WTC11 (cell line): Measurements from ENCODE around the gene EID2B. TPM values are rescaled to one million over a fixed set of nuclear protein-coding genes. Genes with fewer than 3 reads are reported as not detected.

Experiments
- ATAC-seq: fragments of 200-7000 bp; cut with Tn5 transposase; 2 replicates; pipeline ENCODE4 v1.10.0; 2021; ENCODE audit warnings: mild to moderate bottlenecking, moderate library complexity
- CTCF ChIA-PET: fragments of 300-600 bp; sonication (Branson Sonifier 250); formaldehyde crosslinking; loops from one replicate; lab custom pipeline; 2021; ENCODE audit warnings: antibody characterized with exemption; lab: Charles Lee
- POLR2A ChIA-PET: fragments of 350-600 bp; sonication (Branson Sonifier 250); formaldehyde crosslinking; loops from one replicate; lab custom pipeline; 2021; ENCODE audit warnings: antibody characterized with exemption; lab: Charles Lee
- DNase-seq: peaks from one replicate; pipeline ENCODE4 v3.0.0; 2021; ENCODE audit warnings: low spot score
- H3K27ac Mint-ChIP-seq: 2 replicates; pipeline ENCODE4 v1.8.0; 2021; ENCODE audit warnings: mixed read lengths
- H3K27me3 Mint-ChIP-seq: 2 replicates; pipeline ENCODE4 v1.8.0; 2021; ENCODE audit warnings: low read depth, mild to moderate bottlenecking, moderate library complexity, mixed read lengths
- H3K36me3 Mint-ChIP-seq: 2 replicates; pipeline ENCODE4 v1.8.0; 2021; ENCODE audit warnings: mixed read lengths
- H3K4me1 Mint-ChIP-seq: 2 replicates; pipeline ENCODE4 v1.8.0; 2022; ENCODE audit warnings: mixed read lengths
- H3K4me3 Mint-ChIP-seq: 2 replicates; pipeline ENCODE4 v1.8.0; 2021; ENCODE audit warnings: mild to moderate bottlenecking, moderate library complexity, mixed read lengths
- H3K9me3 Mint-ChIP-seq: 2 replicates; pipeline ENCODE4 v1.8.0; 2021; ENCODE audit warnings: mixed read lengths
- ARID4B ChIP-seq: sonication (generic); formaldehyde crosslinking; IDR thresholded peaks from 2 replicates; pipeline ENCODE4 v1.8.0; 2023; ENCODE audit warnings: missing genetic modification reagents, mild to moderate bottlenecking, borderline replicate concordance
- CDX4 ChIP-seq: fragments of 250-450 bp; sonication (Bioruptor Pico); IDR thresholded peaks from 2 replicates; pipeline ENCODE4 v1.9.0; 2021; ENCODE audit warnings: moderate library complexity, mild to moderate bottlenecking, inconsistent platforms, borderline replicate concordance
- E2F4 ChIP-seq: sonication (generic); formaldehyde crosslinking; IDR thresholded peaks from 2 replicates; pipeline ENCODE4 v1.8.1; 2022; ENCODE audit warnings: low read depth, mild to moderate bottlenecking, moderate library complexity, missing genetic modification reagents, borderline replicate concordance
- ELF4 ChIP-seq: sonication (generic); formaldehyde crosslinking; IDR thresholded peaks from 2 replicates; pipeline ENCODE4 v1.8.1; 2022; ENCODE audit warnings: low read depth, mild to moderate bottlenecking, moderate library complexity, missing genetic modification reagents
- ESRRA ChIP-seq: sonication (generic); formaldehyde crosslinking; IDR thresholded peaks from 2 replicates; pipeline ENCODE4 v1.8.1; 2022; ENCODE audit warnings: mild to moderate bottlenecking, missing genetic modification reagents, borderline replicate concordance
- FOXK1 ChIP-seq: sonication (generic); formaldehyde crosslinking; IDR thresholded peaks from 2 replicates; pipeline ENCODE4 v1.8.0; 2022; ENCODE audit warnings: mild to moderate bottlenecking, moderate library complexity, missing genetic modification reagents
- HMGXB4 ChIP-seq: sonication (generic); formaldehyde crosslinking; IDR thresholded peaks from 2 replicates; pipeline ENCODE4 v1.8.1; 2023; ENCODE audit warnings: mild to moderate bottlenecking, moderate library complexity, missing genetic modification reagents
- IRF1 ChIP-seq: sonication (generic); formaldehyde crosslinking; IDR thresholded peaks from 2 replicates; pipeline ENCODE4 v1.8.0; 2023; ENCODE audit warnings: missing genetic modification reagents
- NFATC4 ChIP-seq: fragments of 250-450 bp; sonication (Bioruptor Pico); IDR thresholded peaks from 2 replicates; pipeline ENCODE4 v1.9.0; 2021; ENCODE audit warnings: mild to moderate bottlenecking
- NFE2L1 ChIP-seq: sonication (generic); formaldehyde crosslinking; IDR thresholded peaks from 2 replicates; pipeline ENCODE4 v1.8.1; 2023; ENCODE audit warnings: missing genetic modification reagents
- TEAD4 ChIP-seq: sonication (generic); formaldehyde crosslinking; IDR thresholded peaks from 2 replicates; pipeline ENCODE4 v1.8.0; 2022; ENCODE audit warnings: mild to moderate bottlenecking, missing genetic modification reagents
- USF2 ChIP-seq: sonication (generic); formaldehyde crosslinking; IDR thresholded peaks from 2 replicates; pipeline ENCODE4 v1.8.1; 2023; ENCODE audit warnings: mild to moderate bottlenecking, missing genetic modification reagents, moderate library complexity
- ZBTB21 ChIP-seq: sonication (generic); formaldehyde crosslinking; IDR thresholded peaks from 2 replicates; pipeline ENCODE4 v1.8.1; 2023; ENCODE audit warnings: mild to moderate bottlenecking, missing genetic modification reagents, borderline replicate concordance
- ZBTB43 ChIP-seq: sonication (generic); formaldehyde crosslinking; IDR thresholded peaks from 2 replicates; pipeline ENCODE4 v1.8.1; 2023; ENCODE audit warnings: mild to moderate bottlenecking, missing genetic modification reagents
- ZNF396 ChIP-seq: fragments of 250-450 bp; sonication (Bioruptor Pico); IDR thresholded peaks from 2 replicates; pipeline ENCODE4 v1.8.0; 2021; ENCODE audit warnings: mild to moderate bottlenecking, moderate library complexity, borderline replicate concordance
- ZNF425 ChIP-seq: fragments of 250-450 bp; sonication (Bioruptor Pico); conservative IDR thresholded peaks from 2 replicates; pipeline ENCODE4 v1.9.0; 2021; ENCODE audit warnings: mild to moderate bottlenecking
- total RNA-seq: library from RNA; stranded (reverse); gene quantifications from 3 replicates; pipeline ENCODE4 v1.2.3, GENCODE V29; 2021

Gene EID2B
- total RNA-seq, 1 experiment from 2014 or later = 3.6 TPM

GRCh38 chr19:39543477-39543857 is 10.8 kb upstream of the EID2B start (continued):
- no peak for TF ChIP-seq ZNF425 (CRISPR knock-in tag)

GRCh38 chr19:39542206-39542605 is 9.6 kb upstream of the EID2B start:
- H3K9me3 Mint-ChIP-seq = no peaks in the 10 kb centered on the region
- ChIA-PET POLR2A (no interaction called here), CTCF (interaction anchor here (0.7 to 1.7 kb wide), 6 partner anchors 9 to 68 kb away, joined by 3 to 16 read pairs (median 4); partner anchors contain the start of gene EID2B)
- no peaks in the 10 kb centered on the region for H3K36me3 Mint-ChIP-seq
- TF ChIP-seq FOXK1 (CRISPR knock-in tag) = no peak
- no peak for TF ChIP-seq ARID4B
- no peak for TF ChIP-seq IRF1 (CRISPR knock-in tag)
- peaks cover 34% of the 10 kb centered on the region for H3K4me1 Mint-ChIP-seq
- no peak overlapping the region for H3K27ac Mint-ChIP-seq
- ATAC-seq = no peak
- peaks cover 5% of the 10 kb centered on the region; the same call in 1 of the 2 replicates for H3K27me3 Mint-ChIP-seq
- H3K4me3 Mint-ChIP-seq = no peak overlapping the region
- no peak for DNase-seq

GRCh38 chr19:39540333-39540673 is 7.7 kb upstream of the EID2B start:
- Mint-ChIP-seq H3K4me1 (peaks cover 31% of the 10 kb centered on the region), H3K9me3 (no peaks in the 10 kb centered on the region), H3K36me3 (no peaks in the 10 kb centered on the region), H3K4me3 (peak overlapping the region; percentile 90), H3K27me3 (peaks cover 2% of the 10 kb centered on the region; the same call in 1 of the 2 replicates), H3K27ac (peak overlapping the region; percentile 1; the same call in 1 of the 2 replicates)
- ATAC-seq (no peak), DNase-seq (no peak)
- ChIA-PET POLR2A (interaction anchor here (0.6 kb wide), 1 partner anchor 100 kb away, joined by 4 read pairs; no protein-coding TSS in a partner anchor), CTCF (interaction anchor here (0.5 to 2.8 kb wide), 5 partner anchors 28 to 642 kb away, joined by 3 to 17 read pairs (median 3); partner anchors contain the start of gene TIMM50)
- TF ChIP-seq ZNF425 (CRISPR knock-in tag) (no peak), ZNF396 (no peak), ZBTB21 (CRISPR knock-in tag) (no peak), CDX4 (CRISPR knock-in tag) (no peak), HMGXB4 (CRISPR knock-in tag) (no peak), ZBTB43 (CRISPR knock-in tag) (no peak), USF2 (CRISPR knock-in tag) (no peak), ESRRA (CRISPR knock-in tag) (no peak), E2F4 (CRISPR knock-in tag) (no peak), TEAD4 (no peak), NFATC4 (CRISPR knock-in tag) (no peak), NFE2L1 (CRISPR knock-in tag) (no peak), ELF4 (no peak)
